HG02938 (cell line): ENCODE results near the gene SCN9A.

Experiments
- ATAC-seq: cut with Tn5 transposase; IDR thresholded peaks from one replicate; pipeline ENCODE4 v1.9.1; 2021; ENCODE audit warnings: mild to moderate bottlenecking, moderate library complexity; ENCODE audit not compliant: unreplicated experiment

SCN9A gene

DNA sequence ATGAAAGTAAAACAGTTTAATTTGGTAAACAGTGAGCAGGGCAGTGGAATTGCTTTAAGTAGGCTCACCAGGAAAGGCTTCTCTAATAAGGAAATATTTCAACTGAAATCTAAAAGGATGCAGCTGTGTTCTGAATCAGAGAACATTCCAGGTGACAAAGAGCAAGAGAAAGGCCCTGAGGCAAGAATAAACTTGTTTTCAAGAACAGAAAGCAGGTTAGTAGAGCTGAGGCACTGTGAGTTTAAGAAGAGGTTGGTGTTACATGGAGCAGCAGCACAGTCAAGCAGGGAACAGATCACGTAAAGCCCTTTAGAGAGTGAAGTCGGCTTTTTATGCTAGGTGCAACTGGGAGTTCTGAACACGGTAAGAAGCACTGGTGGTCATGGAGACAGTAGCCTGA, 191.0 kb downstream of the SCN9A start:
- no peak for ATAC-seq

DNA sequence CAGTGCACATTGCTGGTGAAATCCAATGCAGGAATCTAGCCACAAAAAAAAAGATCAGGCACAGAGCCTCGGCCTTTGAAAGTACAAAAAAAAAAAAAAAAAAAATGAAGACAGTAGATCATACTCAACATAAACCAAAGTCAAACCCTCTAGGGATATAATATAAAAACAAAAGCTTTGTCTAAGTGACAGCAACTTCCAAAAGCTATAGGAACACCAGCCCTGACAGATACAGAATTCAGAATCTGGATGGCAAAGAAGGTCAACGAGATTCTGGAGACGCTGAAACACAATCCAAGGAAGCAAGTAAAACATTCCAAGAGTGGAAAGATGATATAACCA, 194.0 kb downstream of the SCN9A start:
- no peak for ATAC-seq

DNA sequence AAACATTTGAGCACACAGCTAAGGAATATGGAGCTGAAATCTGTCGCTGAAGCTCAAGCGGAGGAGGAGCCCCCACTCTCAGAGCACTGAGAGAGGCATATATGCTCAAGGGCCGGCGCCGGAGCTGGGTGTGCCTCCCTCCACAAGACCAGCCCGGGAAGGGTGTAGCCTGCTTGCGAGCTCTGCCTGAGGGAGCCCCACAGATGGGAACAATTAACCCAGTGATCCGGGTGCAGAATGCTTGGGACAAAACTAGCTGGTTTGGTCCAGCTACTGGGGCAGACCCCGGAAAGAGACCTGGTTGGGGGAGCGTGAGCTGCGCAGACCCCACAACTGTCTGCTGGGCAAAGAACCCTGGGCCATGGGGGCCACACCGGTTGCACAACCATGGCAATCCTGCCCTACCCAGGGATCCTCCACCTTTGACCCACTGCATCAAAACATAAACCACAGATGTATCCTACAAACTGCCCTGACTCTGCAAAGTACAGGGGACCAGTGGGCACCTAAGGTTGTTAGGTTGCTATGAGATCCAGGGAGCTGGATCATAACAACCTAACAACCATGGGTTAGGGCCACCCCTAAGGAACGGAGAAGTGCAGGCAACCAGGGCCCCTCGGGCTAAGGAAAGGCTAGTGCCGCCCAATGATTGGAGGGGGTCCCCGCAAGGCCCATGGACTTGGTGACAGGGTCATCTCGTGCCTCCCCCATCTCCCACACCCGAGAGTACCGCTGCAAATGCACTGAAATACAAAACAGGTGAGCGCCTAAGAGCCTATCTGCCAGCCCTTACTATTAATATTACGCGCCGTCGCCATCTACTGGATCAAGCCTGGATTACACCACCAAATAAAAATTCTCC, 194.6 kb downstream of the SCN9A start:
- ATAC-seq = peak; percentile 96

DNA sequence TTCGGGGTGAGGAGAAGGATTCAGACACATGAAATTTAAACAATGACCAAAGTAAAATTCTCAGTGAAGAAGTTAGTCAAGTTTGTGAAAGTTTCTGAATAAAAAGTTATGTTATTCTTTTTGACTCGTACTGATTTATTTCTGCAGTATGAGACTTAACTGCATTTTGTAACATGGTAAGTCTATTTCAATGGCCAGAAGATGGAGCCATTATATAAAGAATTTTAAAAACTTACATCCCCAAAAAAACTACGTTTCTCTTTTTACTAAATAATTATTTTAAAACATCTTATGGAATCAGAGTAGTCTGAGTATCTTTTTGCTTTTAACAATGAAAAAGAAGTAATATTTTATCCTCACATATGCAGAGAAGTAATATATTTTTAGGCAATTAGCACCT, 196.5 kb downstream of the SCN9A start:
- no peak for ATAC-seq

DNA sequence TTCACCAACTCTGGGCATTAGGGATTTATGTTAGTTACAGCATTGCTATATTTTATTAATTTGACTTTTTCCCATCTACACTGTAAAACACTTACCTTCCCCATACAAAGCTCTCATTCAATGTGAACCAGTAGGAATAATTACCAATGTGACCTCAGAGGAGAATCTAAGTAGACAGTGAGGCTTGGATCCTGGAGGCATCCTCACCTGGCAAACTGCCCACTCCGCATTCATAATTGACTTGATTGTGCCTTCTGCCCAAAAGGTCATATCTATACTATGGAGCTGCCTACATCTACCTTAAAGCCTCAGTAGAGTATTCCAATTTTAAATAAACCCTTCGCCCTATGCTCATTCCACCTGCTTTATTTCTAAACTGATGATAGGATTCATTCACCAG, 202.5 kb downstream of the SCN9A start:
- no peak for ATAC-seq

DNA sequence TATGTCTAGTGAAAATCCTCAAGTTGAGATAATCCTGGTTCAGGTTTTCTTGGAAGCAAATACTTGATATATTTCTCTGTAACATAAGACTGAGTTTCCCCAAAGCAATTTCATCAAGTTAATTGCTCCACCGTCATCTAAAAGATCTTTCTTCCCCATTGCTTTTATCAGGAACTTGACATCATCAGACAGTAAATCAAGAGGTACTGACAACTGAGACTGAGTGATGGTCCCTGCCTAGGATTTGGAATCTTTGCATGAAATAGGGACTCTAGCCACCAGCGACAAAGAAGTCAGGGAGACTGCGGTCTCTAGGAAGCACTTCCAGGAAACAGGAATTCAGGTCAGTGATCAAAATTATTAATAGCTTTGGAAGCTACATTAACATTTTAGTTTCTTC, 204.5 kb downstream of the SCN9A start:
- ATAC-seq = no peak

DNA sequence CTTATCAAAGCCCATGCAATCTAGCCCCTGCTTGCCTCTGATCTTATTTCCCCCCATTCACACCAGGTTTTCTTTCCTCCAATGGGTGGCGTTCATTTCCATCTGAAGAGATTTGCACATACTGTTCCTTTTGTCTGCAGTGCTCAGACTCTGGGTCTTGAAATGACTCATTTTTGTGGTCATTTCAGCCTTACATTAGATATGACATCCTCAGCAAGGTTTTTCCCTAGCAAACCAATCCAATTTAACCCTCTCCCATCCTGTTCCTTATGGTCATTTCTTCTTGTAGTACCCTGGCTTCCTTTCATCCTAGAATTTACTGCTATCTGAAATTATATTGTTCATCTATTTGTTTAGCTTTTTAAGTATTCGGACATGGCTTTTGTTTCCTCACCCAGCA, 205.4 kb downstream of the SCN9A start:
- peak; percentile 59 for ATAC-seq

DNA sequence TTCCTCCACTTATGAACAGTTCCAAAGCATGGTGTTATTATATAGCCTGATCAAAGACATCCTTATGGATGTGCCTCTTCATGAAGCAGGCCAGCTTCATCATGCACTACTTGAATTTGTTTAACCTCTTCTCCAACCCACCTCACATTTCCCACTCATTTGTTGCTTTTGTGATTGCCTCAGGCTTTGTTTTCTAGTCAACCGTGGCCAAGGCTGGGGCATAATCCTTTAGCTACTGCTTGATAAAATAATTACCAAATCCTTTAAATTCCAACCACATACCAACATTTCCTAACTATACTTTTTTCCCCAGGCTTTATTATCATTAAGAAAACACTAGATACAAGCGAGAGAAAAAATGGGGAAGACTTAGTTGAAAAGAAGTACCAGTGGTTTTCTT, 208.3 kb downstream of the SCN9A start:
- ATAC-seq = no peak

DNA sequence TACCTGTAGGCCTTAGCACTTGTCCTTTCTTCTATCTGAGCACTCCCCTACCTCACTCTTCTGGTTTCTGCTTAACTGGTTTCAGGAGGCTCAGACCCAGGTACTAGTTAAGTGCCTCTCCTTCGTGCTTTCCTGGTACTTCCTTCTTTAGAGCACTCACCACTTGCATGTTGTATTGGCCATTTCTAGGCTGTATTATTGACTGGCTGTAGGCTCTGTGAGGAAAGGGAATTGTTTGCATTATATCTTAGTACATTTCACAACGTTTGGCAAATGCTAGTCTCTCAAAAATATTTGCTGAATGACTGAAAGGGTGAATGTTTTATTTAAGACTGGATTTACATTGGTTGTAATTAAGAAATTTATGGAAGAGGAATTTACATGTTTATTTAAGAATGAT, 212.0 kb downstream of the SCN9A start:
- ATAC-seq = no peak

DNA sequence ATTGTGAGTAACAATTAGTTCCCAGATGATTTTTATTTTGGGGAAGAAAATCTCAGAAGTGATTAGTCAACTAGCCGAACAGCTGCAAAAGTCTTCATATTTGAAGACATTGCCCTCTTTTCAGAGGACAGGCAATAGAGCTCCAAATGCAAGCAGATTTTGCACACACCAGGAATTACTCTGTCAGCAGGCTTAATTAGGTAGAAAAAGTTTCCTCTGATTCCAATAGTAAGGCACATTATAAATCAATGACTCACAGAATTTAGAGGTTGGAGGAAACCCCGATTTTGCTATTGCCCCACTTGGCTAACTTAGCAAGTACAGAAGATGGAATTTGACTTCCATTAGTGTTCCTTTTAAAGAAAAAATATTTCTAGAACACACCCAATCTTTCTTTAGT, 217.2 kb downstream of the SCN9A start:
- no peak for ATAC-seq

DNA sequence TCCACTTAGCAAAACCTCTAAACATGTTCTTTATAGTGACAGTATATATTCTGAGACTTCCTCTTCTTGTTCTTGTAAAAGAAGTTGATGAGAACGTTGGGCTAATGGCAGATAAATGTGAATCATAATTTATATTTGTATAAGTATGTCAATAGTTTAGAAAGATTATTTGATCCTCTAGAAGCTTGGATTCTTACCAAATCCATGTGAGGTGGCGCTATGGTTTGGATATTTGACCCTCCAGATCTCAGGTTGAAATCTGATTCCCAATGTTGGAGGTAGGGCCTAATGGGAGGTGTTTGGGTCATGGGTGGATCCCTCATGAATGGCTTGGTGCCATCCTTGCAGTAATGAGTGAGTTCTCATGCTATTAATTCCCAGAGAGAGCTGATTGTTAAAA, 218.2 kb downstream of the SCN9A start:
- ATAC-seq = no peak

DNA sequence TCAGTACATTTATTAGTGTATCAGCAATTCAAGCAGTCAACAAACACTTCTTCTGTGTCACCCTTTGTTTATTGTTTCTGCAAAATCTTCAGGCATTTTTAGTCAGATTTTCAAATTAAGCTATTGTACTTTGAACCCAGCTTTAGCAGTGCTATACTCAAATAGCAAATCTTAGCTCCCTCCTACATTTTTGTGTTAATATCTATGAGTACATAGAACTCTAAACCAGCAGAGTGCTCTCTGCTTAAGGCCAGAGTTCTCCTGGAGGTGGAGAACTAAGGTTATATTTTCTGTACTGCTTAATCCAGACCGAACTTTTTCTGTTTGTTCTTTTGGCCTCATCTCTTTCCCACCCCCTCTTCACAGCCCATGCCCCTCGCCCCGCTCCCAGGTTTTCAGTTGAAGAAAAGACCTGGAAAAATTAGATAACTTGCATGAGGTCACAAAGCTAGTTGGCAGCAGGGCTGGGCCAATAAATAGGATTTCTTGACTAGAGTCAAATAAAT, 218.7 kb downstream of the SCN9A start:
- ATAC-seq = no peak

DNA sequence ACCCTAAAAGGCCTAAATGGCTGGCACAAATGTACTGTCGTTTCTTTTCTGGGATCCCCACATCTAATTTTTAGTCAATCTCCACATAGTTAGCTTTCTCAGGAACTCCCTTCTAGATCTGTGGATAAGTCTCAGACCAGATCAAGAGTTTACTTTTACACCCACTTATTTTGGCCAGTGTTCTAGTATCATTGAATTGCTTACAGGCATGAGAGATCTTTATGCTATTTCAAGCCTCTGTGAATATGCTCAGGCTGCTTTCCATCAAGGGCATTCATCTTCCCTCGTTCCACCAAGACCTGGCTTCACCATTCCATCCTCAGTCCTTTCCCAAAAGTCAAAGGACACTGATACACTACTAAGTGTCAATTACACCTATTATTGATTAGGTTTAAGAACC, 220.2 kb downstream of the SCN9A start:
- ATAC-seq = no peak

DNA sequence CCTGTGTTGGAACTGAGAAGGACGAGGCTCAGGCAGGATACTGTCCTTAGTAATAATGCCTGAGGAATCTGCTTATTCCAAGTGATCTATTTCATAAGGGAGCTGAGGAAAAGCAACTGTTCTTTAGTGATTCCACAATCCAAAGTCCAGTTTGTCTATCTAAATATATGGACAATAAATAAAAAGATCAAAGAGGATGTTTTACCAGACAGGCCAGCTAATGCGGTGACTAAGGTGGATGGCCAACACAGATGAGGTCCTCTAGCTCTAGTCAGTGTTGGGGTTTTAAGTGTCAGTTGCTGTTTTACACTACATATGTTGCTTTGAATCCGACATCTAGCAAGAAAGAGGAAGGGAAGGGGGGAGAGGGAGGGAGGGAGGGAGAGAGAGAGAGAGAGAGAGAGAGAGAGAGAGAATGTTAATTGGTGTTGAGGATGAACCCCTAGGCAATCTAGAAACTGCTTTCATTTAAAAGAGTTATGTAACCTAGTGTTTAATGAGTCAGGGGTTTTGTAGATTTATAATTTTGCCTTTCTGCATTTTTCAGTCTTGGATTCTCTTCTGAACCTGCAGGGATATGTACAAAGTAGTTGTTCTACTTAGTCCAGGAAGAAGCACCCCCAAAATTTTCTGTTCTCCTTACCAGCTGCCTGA, 220.9 kb downstream of the SCN9A start:
- no peak for ATAC-seq

DNA sequence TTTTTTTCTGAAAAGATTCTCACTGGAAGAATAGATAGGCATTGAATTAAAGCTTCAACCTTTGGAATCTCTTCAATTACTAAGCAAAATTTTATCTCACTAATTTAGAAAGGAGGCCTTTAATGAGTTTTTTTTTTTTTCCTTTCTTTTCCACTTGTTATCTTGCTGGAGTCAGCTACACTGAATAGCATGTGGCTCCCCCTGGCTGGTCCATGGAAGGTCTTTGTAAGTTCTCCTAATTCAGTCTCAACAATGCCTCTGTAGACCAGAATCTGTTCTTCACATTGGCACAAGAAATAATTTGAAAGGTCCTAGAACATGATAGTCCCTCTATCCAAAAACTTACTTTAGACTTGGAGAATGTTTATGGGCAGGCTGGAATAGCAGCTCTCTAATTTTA, 223.7 kb downstream of the SCN9A start:
- no peak for ATAC-seq

DNA sequence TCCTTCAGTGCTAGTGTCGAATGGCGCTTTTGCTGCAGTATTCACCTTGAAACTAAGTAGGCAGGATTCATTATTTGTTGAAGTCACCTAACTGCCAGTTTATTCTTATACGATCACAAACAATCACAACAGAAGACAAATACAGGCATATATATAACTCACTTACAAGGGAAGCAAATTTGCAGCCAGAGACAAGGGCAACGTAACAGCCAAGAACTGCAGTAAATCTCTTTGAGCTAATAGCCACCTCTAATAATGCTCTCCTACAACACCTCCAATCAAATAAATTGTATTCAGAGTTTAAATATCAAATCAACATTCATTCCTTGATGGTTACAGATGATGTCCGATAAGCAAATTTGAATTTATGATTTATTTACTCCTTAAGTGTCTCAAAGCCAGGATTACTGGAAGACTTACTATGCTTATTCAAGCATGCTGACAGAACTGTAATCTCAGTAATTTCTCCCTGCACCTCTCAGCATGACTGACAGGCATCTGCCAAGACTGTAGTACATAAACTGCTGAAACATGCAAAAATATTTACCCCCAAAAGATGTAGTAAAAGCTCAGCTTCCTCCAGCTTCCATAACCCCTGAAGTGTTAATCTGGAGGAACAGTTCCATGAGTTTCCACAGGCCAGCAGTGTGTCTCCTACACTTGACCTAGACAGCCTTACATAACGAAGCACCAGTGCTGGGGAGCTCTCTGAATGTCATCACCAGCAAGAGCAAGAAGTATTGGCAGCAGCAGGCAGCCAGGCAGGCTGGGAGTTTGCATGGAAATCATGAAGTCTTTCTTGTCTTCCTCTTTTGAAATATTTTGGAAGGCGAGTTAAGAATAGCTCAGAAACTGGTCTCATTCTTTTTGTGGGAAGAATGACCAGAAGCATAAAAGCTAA, 227.0 kb downstream of the SCN9A start:
- ATAC-seq = no peak

DNA sequence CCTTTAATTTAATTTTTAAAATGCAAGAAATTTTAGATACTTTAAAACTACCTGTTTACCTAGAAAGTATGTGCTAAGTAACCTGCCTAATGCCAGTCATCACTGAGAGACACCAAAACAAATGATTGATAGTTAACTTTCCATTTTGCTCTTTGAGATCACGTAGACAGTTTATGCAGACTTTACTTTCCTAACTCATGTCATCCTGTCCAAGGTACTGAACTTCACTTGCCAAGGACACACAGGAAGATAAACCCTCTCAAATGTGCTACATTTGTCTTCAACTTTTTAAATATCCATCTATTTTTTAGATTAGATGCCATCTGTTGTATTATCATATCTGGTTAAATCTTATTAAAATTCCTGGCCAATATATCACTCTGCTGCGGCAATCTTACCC, 227.9 kb downstream of the SCN9A start:
- no peak for ATAC-seq
